ENCODE results near the gene ILRUN.

GRCh38 chr6:34709386-34709785 lies 12.8 kb upstream of the ILRUN start:
- TF ChIP-seq CTCF (conservative IDR thresholded peaks at IDR 0.05 in 1 of 2, IDR thresholded peaks at IDR 0.05 in 1 of 2; ENCODE audit: extremely low read depth in 1 of 2, insufficient read depth in 1 of 2, low read depth in 1 of 2, low read length in 2 of 2) (no peak), EZH2 (IDR thresholded peaks at IDR 0.05; ENCODE audit: borderline replicate concordance, low read length) (no peak)

Measured in mammary epithelial cell (primary cell).